AG09319 (cell line): ENCODE results near the gene PRR4.

Source experiments
- DNase-seq: peaks from one replicate; pipeline ENCODE4 v3.0.0-alpha.2; 2010; ENCODE audit warnings: low read depth; ENCODE audit errors: extremely low read depth
- TF ChIP-seq, protein P1 (sequence below): IDR thresholded peaks from 2 replicates; pipeline ENCODE4 v1.5.1; 2011; ENCODE audit warnings: low read depth, mild to moderate bottlenecking, inconsistent platforms, low read length, moderate library complexity

The PRR4 gene

DNA sequence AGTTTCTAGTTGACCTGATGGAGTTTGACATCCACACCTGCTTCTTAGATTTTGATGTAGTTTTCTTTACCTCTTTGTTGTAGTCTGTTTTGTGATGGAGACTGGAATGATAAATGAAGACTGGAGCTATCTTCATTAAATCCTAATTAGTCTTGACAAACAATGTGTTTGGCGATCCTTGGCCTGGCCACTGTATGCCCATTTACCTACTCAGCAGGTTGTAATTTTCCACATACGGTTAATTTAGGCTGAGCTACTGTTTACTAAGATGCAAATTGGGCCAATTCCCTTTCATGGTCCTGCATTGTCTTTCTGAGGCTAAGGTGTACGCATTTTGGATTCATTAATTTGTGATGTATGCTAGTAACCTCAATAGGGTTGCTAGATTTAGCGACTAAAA lies 46.7 kb downstream of the PRR4 start, which contains the start of gene TAS2R7:
Gene TAS2R7 (minus strand): TSS at position 41 of the 400 bp plus-strand sequence. CDS start 57 bp downstream, outside the sequence.
- DNase-seq = no peak
- TF ChIP-seq, protein P1, sequence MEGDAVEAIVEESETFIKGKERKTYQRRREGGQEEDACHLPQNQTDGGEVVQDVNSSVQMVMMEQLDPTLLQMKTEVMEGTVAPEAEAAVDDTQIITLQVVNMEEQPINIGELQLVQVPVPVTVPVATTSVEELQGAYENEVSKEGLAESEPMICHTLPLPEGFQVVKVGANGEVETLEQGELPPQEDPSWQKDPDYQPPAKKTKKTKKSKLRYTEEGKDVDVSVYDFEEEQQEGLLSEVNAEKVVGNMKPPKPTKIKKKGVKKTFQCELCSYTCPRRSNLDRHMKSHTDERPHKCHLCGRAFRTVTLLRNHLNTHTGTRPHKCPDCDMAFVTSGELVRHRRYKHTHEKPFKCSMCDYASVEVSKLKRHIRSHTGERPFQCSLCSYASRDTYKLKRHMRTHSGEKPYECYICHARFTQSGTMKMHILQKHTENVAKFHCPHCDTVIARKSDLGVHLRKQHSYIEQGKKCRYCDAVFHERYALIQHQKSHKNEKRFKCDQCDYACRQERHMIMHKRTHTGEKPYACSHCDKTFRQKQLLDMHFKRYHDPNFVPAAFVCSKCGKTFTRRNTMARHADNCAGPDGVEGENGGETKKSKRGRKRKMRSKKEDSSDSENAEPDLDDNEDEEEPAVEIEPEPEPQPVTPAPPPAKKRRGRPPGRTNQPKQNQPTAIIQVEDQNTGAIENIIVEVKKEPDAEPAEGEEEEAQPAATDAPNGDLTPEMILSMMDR = no peak

DNA sequence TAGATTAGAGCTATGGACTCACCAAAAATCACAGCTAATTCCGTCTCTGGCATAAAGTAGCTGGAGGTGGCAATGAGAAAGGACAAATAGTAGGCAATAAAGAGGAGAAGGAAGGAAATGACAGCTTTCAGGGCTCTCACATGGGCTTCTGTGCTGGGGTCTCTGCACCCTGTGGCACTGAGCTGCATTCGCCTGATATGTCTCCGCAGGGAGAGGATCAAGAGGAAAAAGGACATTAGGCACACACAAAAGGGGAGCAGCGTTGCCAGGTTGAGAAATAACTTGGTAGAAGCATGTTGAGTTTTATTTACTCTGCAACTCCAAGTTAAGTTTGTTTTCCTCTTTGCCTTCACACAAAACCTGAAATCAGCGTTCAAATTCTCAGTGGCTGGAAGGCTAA lies 47.5 kb downstream of the PRR4 start:
- TF ChIP-seq, protein P1 = no peak
- DNase-seq = no peak
